ENCODE measurements around the gene TSPAN18. TPM values are rescaled to one million over a fixed set of nuclear protein-coding genes. Genes with fewer than 3 reads are reported as not detected.

The TSPAN18 gene
- total RNA-seq, 1 donor from 2014 or later = 38.4 TPM

GRCh38 chr11:44765676-44766075 lies 38.9 kb downstream of the TSPAN18 start:
- Histone ChIP-seq H3K9me3 (no peaks in the 10 kb centered on the region), H3K4me1 (peaks cover 27% of the 10 kb centered on the region), H3K36me3 (no peaks in the 10 kb centered on the region), H3K4me3 (no peak overlapping the region), H3K27me3 (ENCODE audit: low read depth) (no peaks in the 10 kb centered on the region), H3K27ac (peak overlapping the region; percentile 66)
- TF ChIP-seq CTCF (IDR thresholded peaks at IDR 0.05) = no peak
- intact Hi-C loops (cut with DNase I) = no loop called here
- DNase-seq (no peak), ATAC-seq (no peak)

- DNase-seq (no peak), ATAC-seq (peak; percentile 64 to 67)
- Histone ChIP-seq H3K27me3 (ENCODE audit: low read depth) (no peaks in the 10 kb centered on the region), H3K36me3 (no peaks in the 10 kb centered on the region), H3K27ac (peak overlapping the region; percentile 66), H3K4me1 (peaks cover 24% of the 10 kb centered on the region), H3K9me3 (no peaks in the 10 kb centered on the region), H3K4me3 (no peak overlapping the region)
- intact Hi-C loops (cut with DNase I) = no loop called here
- no peak for TF ChIP-seq CTCF (IDR thresholded peaks at IDR 0.05)
Observed at GRCh38 chr11:44766112-44766971, 39.6 kb downstream of the TSPAN18 start.

GRCh38 chr11:44766972-44767278 lies 40.2 kb downstream of the TSPAN18 start:
- no peak for TF ChIP-seq CTCF (IDR thresholded peaks at IDR 0.05)
- DNase-seq (no peak), ATAC-seq (peak in 1 of 2 donors; percentile 11)
- peak overlapping the region; percentile 66 for H3K27ac ChIP-seq
- H3K4me3 ChIP-seq = no peak overlapping the region
- no peaks in the 10 kb centered on the region for H3K36me3 ChIP-seq
- intact Hi-C loops (cut with DNase I) = no loop called here
- H3K9me3 ChIP-seq = no peaks in the 10 kb centered on the region
- peaks cover 19% of the 10 kb centered on the region for H3K4me1 ChIP-seq
- no peaks in the 10 kb centered on the region for H3K27me3 ChIP-seq (ENCODE audit: low read depth)

GRCh38 chr11:44767421-44767820 lies 40.7 kb downstream of the TSPAN18 start:
- H3K9me3 ChIP-seq = no peaks in the 10 kb centered on the region
- intact Hi-C loops (cut with DNase I) = no loop called here
- no peaks in the 10 kb centered on the region for H3K27me3 ChIP-seq (ENCODE audit: low read depth)
- no peak for ATAC-seq
- TF ChIP-seq CTCF (IDR thresholded peaks at IDR 0.05) = no peak
- no peak overlapping the region for H3K4me3 ChIP-seq
- no peak for DNase-seq
- no peaks in the 10 kb centered on the region for H3K36me3 ChIP-seq
- H3K4me1 ChIP-seq = peaks cover 19% of the 10 kb centered on the region
- H3K27ac ChIP-seq = peak overlapping the region; percentile 66

- DNase-seq (no peak), ATAC-seq (no peak)
- H3K4me1 ChIP-seq = peaks cover 32% of the 10 kb centered on the region
- no peaks in the 10 kb centered on the region for H3K9me3 ChIP-seq
- no peak for TF ChIP-seq CTCF (IDR thresholded peaks at IDR 0.05)
- no peak overlapping the region for H3K4me3 ChIP-seq
- intact Hi-C loops (cut with DNase I) = no loop called here
- no peak overlapping the region for H3K27ac ChIP-seq
- H3K36me3 ChIP-seq = no peaks in the 10 kb centered on the region
- H3K27me3 ChIP-seq (ENCODE audit: low read depth) = no peaks in the 10 kb centered on the region
Observed at GRCh38 chr11:44770401-44770800, 43.6 kb downstream of the TSPAN18 start.

Measured in lower lobe of right lung (tissue), 2 donors.